H9 (cell line): ENCODE measurements around the gene MICAL3. TPM values are rescaled to one million over a fixed set of nuclear protein-coding genes. Genes with fewer than 3 reads are reported as not detected.
"Not testable (repeated sequence)": the region's sequence is repeated elsewhere in the genome, so short reads cannot be mapped to it uniquely, and the experiment has no call there.

Experiments used
- DNase-seq: peaks from one replicate; pipeline ENCODE4 v3.0.0-alpha.2; 2017
- H2AFZ ChIP-seq: one replicate; pipeline ENCODE4 v1.6.1; 2013; ENCODE audit warnings: mild to moderate bottlenecking, low read length, control low read depth, moderate library complexity
- H2AK5ac ChIP-seq: 2 replicates; pipeline ENCODE4 v1.6.1; 2013; ENCODE audit warnings: low read length, control low read depth, mixed read lengths; ENCODE audit not compliant: insufficient read length
- H2BK120ac ChIP-seq: one replicate; pipeline ENCODE4 v1.6.1; 2013; ENCODE audit warnings: low read depth, mild to moderate bottlenecking, low read length, control low read depth, inconsistent platforms; ENCODE audit not compliant: poor library complexity, severe bottlenecking
- H2BK12ac ChIP-seq: 2 replicates; pipeline ENCODE4 v1.6.1; 2013; ENCODE audit warnings: low read length, control low read depth, mixed read lengths, low read depth; ENCODE audit not compliant: insufficient read length
- H2BK15ac ChIP-seq: 2 replicates; pipeline ENCODE4 v1.6.1; 2013; ENCODE audit warnings: low read depth, low read length, control low read depth
- H2BK20ac ChIP-seq: one replicate; pipeline ENCODE4 v1.6.1; 2013; ENCODE audit warnings: low read depth, mild to moderate bottlenecking, low read length, control low read depth, inconsistent platforms; ENCODE audit not compliant: poor library complexity, severe bottlenecking
- H2BK5ac ChIP-seq: 2 replicates; pipeline ENCODE4 v1.6.1; 2013; ENCODE audit warnings: low read length, control low read depth, mixed read lengths; ENCODE audit not compliant: insufficient read length
- H3K14ac ChIP-seq: 2 replicates; pipeline ENCODE4 v1.6.1; 2013; ENCODE audit warnings: low read length, control low read depth; ENCODE audit not compliant: insufficient read depth
- H3K18ac ChIP-seq: 2 replicates; pipeline ENCODE4 v1.6.1; 2013; ENCODE audit warnings: low read depth, mild to moderate bottlenecking, mixed read lengths, low read length, control low read depth; ENCODE audit not compliant: insufficient read length
- H3K23ac ChIP-seq: 2 replicates; pipeline ENCODE4 v1.6.1; 2013; ENCODE audit warnings: low read length, control low read depth, mixed read lengths, low read depth; ENCODE audit not compliant: insufficient read length
- H3K23me2 ChIP-seq: 2 replicates; pipeline ENCODE4 v1.6.1; 2013; ENCODE audit warnings: low read depth, mild to moderate bottlenecking, mixed read lengths, low read length, control low read depth; ENCODE audit not compliant: insufficient read length, poor library complexity, severe bottlenecking
- H3K27ac ChIP-seq: 2 replicates; pipeline ENCODE4 v1.5.1; 2013; ENCODE audit warnings: low read length, control low read depth, mixed read lengths, low read depth; ENCODE audit not compliant: insufficient read length
- H3K27me3 ChIP-seq: 2 replicates; pipeline ENCODE4 v1.6.1; 2013; ENCODE audit warnings: low read length, control low read depth, inconsistent platforms; ENCODE audit not compliant: insufficient read depth
- H3K4ac ChIP-seq: 2 replicates; pipeline ENCODE4 v1.6.1; 2013; ENCODE audit warnings: low read depth, mild to moderate bottlenecking, control low read depth, inconsistent platforms, low read length, moderate library complexity
- H3K4me1 ChIP-seq: 2 replicates; pipeline ENCODE4 v1.6.1; 2013; ENCODE audit warnings: low read length, control low read depth, inconsistent platforms; ENCODE audit not compliant: insufficient read depth
- H3K4me2 ChIP-seq: 2 replicates; pipeline ENCODE4 v1.6.1; 2013; ENCODE audit warnings: low read length, control low read depth, mixed read lengths; ENCODE audit not compliant: insufficient read length, insufficient read depth
- H3K56ac ChIP-seq: 2 replicates; pipeline ENCODE4 v1.6.1; 2013; ENCODE audit warnings: low read depth, mild to moderate bottlenecking, mixed read lengths, low read length, control low read depth; ENCODE audit not compliant: insufficient read length
- H3K79me1 ChIP-seq: 2 replicates; pipeline ENCODE4 v1.6.1; 2013; ENCODE audit warnings: low read depth, mild to moderate bottlenecking, moderate library complexity, low read length, control low read depth, inconsistent platforms; ENCODE audit not compliant: insufficient read depth, poor library complexity, severe bottlenecking
- H3K79me2 ChIP-seq: 2 replicates; pipeline ENCODE4 v1.6.1; 2013; ENCODE audit warnings: low read length, control low read depth, inconsistent platforms; ENCODE audit not compliant: insufficient read depth
- H3K9ac ChIP-seq: 2 replicates; pipeline ENCODE4 v1.6.1; 2013; ENCODE audit warnings: low read length, control low read depth, mixed read lengths; ENCODE audit not compliant: insufficient read length; ENCODE audit errors: extremely low read depth
- H3K9me3 ChIP-seq: one replicate; pipeline ENCODE4 v1.6.1; 2013; ENCODE audit warnings: low read depth, low read length, inconsistent platforms; ENCODE audit not compliant: control insufficient read depth
- H3T11ph ChIP-seq: one replicate; pipeline ENCODE4 v1.6.1; 2013; ENCODE audit warnings: mild to moderate bottlenecking, low read length, control low read depth, inconsistent platforms
- H4K20me1 ChIP-seq: one replicate; pipeline ENCODE4 v1.6.1; 2013; ENCODE audit not compliant: control insufficient read depth, insufficient read length, insufficient read depth
- H4K5ac ChIP-seq: 2 replicates; pipeline ENCODE4 v1.6.1; 2013; ENCODE audit warnings: low read depth, mild to moderate bottlenecking, mixed read lengths, low read length, control low read depth; ENCODE audit not compliant: insufficient read length
- H4K8ac ChIP-seq: replicated peaks from 2 replicates; pipeline ENCODE4 v1.6.1; 2013; ENCODE audit warnings: low read length, control low read depth, mixed read lengths, low read depth; ENCODE audit not compliant: insufficient read length
- H4K91ac ChIP-seq: 2 replicates; pipeline ENCODE4 v1.6.1; 2013; ENCODE audit warnings: low read depth, mild to moderate bottlenecking, moderate library complexity, mixed read lengths, low read length, control low read depth; ENCODE audit not compliant: insufficient read length
- H3K27ac Mint-ChIP-seq, 3 experiments: 2 replicates in 2 of 3; 3 replicates in 1 of 3; pipeline ENCODE4 v1.8.0; 2020 to 2021; ENCODE audit warnings: mixed read lengths in 3 of 3, mild to moderate bottlenecking in 1 of 3, moderate library complexity in 1 of 3
- H3K27me3 Mint-ChIP-seq: 2 replicates; pipeline ENCODE4 v1.8.0; 2021; ENCODE audit warnings: low read depth, mild to moderate bottlenecking, moderate library complexity, mixed read lengths
- H3K36me3 Mint-ChIP-seq, 3 experiments: 2 replicates in 2 of 3; 3 replicates in 1 of 3; pipeline ENCODE4 v1.8.0; 2020 to 2021; ENCODE audit warnings: low read depth in 3 of 3, mixed read lengths in 3 of 3; ENCODE audit not compliant: insufficient read depth in 1 of 3
- H3K4me1 Mint-ChIP-seq, 2 experiments: 2 replicates each; pipeline ENCODE4 v1.8.0; 2020; ENCODE audit warnings: mixed read lengths in 2 of 2
- H3K4me3 Mint-ChIP-seq, 2 experiments: 2 replicates in 1 of 2; 3 replicates in 1 of 2; pipeline ENCODE4 v1.8.0; 2020 to 2021; ENCODE audit warnings: mild to moderate bottlenecking in 2 of 2, mixed read lengths in 2 of 2, moderate library complexity in 1 of 2
- H3K9me3 Mint-ChIP-seq, 2 experiments: 2 replicates in 1 of 2; 3 replicates in 1 of 2; pipeline ENCODE4 v1.8.0; 2020; ENCODE audit warnings: mild to moderate bottlenecking in 2 of 2, mixed read lengths in 2 of 2, moderate library complexity in 1 of 2
- CTCF ChIP-seq: fragments of 200-600 bp; sonication (generic); conservative IDR thresholded peaks from 3 replicates; pipeline ENCODE4 v1.8.0; 2021; ENCODE audit warnings: antibody characterized with exemption, mild to moderate bottlenecking
- WGBS: extraction: QIAGEN DNeasy Blood & Tissue Kit; methylation state at CpG from one replicate; pipeline ENCODE4 v1.1.7; 2013; ENCODE audit warnings: missing lambda C conversion rate, low lambda C conversion rate, mixed read lengths; ENCODE audit not compliant: insufficient read length; ENCODE audit errors: extremely low coverage; 5-methylcytosine and 5-hydroxymethylcytosine counted together
- total RNA-seq: library from RNA; stranded (reverse); gene quantifications from 2 replicates; pipeline ENCODE4 v1.2.1, GENCODE V29; 2021

MICAL3 gene
- total RNA-seq, 1 experiment from 2014 or later: 50.2 TPM

- no peak overlapping the region for H2AFZ ChIP-seq
- H3K27ac ChIP-seq: no peak overlapping the region
- no peak overlapping the region for H4K91ac ChIP-seq
- H4K8ac ChIP-seq: no peak overlapping the region
- no peak overlapping the region for H4K5ac ChIP-seq
- H2BK20ac ChIP-seq: no peak overlapping the region
- H3K23ac ChIP-seq: no peak overlapping the region
- peaks cover 2% of the 10 kb centered on the region for H4K20me1 ChIP-seq
- H3K4me2 ChIP-seq: no peak overlapping the region
- no peak overlapping the region for H2AK5ac ChIP-seq
- no peaks in the 10 kb centered on the region for H3K79me2 ChIP-seq
- H3K79me1 ChIP-seq: no peaks in the 10 kb centered on the region
- peaks cover 8 to 9% of the 10 kb centered on the region in 2 experiments for H3K4me1 Mint-ChIP-seq
- no peak overlapping the region for H3T11ph ChIP-seq
- H3K4ac ChIP-seq: no peak overlapping the region
- H3K14ac ChIP-seq: no peak overlapping the region
- H3K4me1 ChIP-seq: no peaks in the 10 kb centered on the region
- H3K18ac ChIP-seq: no peak overlapping the region
- H3K27me3 Mint-ChIP-seq: peaks cover 41% of the 10 kb centered on the region
- no peaks in the 10 kb centered on the region for H3K27me3 ChIP-seq
- no peaks in the 10 kb centered on the region for H3K23me2 ChIP-seq
- no peak overlapping the region for H3K27ac Mint-ChIP-seq
- H3K9me3 ChIP-seq: no peaks in the 10 kb centered on the region
- TF ChIP-seq CTCF: no peak
- H2BK5ac ChIP-seq: no peak overlapping the region
- no peak overlapping the region for H2BK15ac ChIP-seq
- no peak overlapping the region for H3K4me3 Mint-ChIP-seq
- H3K9ac ChIP-seq: no peak overlapping the region
- H3K9me3 Mint-ChIP-seq: no peaks in the 10 kb centered on the region; a peak in 1 of 5 replicates
- H3K36me3 Mint-ChIP-seq: no peaks in the 10 kb centered on the region; a peak in 1 of 7 replicates
- H2BK12ac ChIP-seq: no peak overlapping the region
- no peak overlapping the region for H3K56ac ChIP-seq
- no peak overlapping the region for H2BK120ac ChIP-seq
- no peak for DNase-seq
- no CpG with 5 or more reads among the region's 1 CpG for WGBS
Measured at GRCh38 chr22:18071968-18072310, 47.6 kb upstream of the MICAL3 start.

- H3K27ac ChIP-seq, H3K9me3 Mint-ChIP-seq, H3K14ac ChIP-seq, H3K27me3 ChIP-seq, H4K5ac ChIP-seq, H3K4me1 Mint-ChIP-seq, H3K18ac ChIP-seq, H2BK5ac ChIP-seq, H3K79me1 ChIP-seq, H2BK12ac ChIP-seq, H4K91ac ChIP-seq, H3K23me2 ChIP-seq, H2BK120ac ChIP-seq, H4K20me1 ChIP-seq, H3K36me3 Mint-ChIP-seq, H3K56ac ChIP-seq, H3K4ac ChIP-seq, H2AK5ac ChIP-seq, H3K4me2 ChIP-seq, H2BK15ac ChIP-seq, H3K9me3 ChIP-seq, DNase-seq, H2AFZ ChIP-seq, H4K8ac ChIP-seq, H3K4me3 Mint-ChIP-seq, H3K27ac Mint-ChIP-seq, H2BK20ac ChIP-seq, H3T11ph ChIP-seq, H3K9ac ChIP-seq, H3K79me2 ChIP-seq, H3K4me1 ChIP-seq, H3K23ac ChIP-seq: not testable (repeated sequence)
- WGBS: no CpG with 5 or more reads among the region's 7 CpGs
- H3K27me3 Mint-ChIP-seq: peaks cover 46% of the 10 kb centered on the region
Measured at GRCh38 chr22:18071307-18071967, 47.1 kb upstream of the MICAL3 start.
